ENCODE results near the gene GABRG3.

The GABRG3 gene

GRCh38 chr15:26970712-26971210, at the start of gene GABRG3:
GABRG3 (plus strand) TSS chr15:26971181.
- DNase-seq: no peak

DNA sequence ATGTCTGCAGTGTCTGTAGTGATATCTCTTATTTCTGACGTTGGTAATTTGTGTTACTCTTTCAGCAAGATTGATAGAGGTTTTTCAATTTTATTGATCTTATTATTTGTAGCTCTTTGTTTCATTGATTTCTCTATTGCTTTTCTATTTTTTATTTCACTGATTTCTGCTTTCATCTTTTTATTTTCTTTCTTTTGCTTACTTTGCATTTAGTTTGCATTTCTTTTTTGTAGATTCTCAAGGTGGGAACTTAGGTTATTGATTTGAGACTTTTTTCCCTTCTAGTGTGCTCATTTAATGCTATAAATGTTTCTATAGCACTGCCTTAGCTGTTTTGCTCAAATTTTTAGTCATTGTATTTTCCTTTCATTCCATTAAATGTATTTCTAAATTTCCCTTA, 49.5 kb upstream of the GABRG3 start:
- no peak for DNase-seq

DNA sequence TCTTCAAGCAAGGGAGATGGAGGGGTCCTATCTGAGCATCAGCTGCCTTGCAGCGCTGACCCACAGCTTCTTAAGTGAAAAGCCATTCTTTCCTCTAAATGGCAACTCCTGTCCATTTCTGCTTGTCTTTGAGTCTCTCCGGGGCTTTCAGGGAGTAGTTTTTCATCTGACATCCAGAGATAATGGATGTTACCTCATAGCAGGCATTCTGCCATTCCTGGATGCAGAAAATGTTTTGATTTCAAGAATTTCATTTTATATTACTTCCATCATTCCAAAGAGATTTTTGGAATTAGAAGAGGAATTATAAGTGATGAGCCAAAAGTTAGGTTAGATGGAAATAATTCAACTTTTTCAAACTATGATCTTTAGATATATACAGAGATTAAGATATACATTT, 44.9 kb upstream of the GABRG3 start:
- no peak for DNase-seq

DNA sequence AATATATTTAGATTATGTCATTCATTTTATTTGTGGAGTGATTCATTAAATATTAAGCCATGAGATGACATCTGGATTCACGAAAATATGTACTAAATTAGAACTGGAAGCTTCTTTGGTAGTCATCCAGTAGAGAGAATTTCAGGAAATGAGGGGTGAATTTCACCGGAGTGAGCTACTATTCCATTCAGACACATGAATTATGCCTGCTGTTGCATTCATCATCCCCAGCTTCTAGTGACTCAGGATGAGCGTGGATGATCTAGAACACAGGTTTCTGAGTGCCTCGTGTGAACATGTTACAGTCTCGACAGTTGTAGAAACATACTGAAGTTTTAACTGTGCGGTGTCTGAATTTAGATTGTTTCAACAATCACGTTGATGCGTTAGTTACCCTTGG, 42.9 kb upstream of the GABRG3 start:
- DNase-seq: no peak

GRCh38 chr15:26929588-26929987, 41.4 kb upstream of the GABRG3 start:
- DNase-seq: no peak

DNA sequence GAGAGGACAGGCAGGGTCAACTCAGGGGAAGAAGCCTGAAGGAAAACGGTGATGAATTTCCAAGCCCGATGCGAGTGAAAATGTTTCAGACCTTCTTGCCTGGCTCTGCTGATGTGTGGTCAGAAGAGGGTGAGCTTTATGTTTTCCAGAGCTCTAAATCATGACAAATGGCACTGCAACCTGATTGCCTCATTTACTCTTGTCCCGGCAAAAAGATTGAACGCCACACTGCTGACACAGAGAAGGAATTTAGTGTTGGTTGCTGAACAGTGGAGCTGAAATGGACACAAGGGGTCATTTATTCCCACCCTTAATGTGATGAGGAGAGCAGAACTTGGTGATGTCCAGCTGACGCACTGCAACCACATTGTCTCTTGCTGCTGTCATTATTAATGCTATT, 36.1 kb upstream of the GABRG3 start:
- no peak for DNase-seq

- DNase-seq: no peak
Measured at GRCh38 chr15:26935322-26935721, 35.7 kb upstream of the GABRG3 start.

DNA sequence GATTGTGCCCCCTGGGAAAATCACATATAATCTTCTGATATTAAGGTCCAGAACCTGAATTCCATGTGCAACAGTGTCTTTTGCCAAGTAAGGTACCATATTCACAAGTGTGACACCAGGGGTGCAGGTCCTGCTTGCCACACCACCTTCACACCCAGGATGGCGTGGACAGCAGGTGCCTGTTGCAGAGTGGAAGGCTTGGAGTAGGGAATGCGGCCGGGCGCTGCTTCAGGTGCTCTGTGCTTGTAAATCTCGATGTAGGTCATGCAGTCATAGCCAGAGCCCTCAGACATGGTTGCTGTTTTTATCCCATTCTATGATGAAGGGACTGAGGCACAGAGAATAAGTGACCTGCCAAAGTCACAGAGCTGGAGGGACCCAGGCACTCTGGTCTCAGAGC, 34.5 kb upstream of the GABRG3 start:
- DNase-seq: no peak

GRCh38 chr15:26937134-26937533, 33.8 kb upstream of the GABRG3 start:
- DNase-seq: no peak

DNA sequence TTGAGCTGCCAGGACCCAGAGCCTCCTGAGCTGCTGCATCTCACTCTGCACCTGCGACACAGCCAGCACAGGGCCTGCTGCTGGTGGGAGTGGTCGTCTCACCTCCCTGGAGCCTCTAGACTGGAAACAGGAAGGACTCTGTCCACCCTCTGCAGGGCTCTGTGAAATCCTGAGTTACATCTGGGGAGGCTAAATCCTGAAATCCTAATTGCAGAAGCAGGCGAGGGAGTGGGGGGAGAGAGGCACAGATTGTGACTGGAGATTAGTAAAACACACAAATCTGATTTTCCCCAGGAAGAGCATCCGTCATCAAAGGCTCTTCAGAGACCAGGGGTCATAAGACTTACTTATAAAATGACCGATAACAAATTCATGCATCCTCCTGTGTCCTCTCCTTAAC, 31.6 kb upstream of the GABRG3 start:
- DNase-seq: no peak

DNA sequence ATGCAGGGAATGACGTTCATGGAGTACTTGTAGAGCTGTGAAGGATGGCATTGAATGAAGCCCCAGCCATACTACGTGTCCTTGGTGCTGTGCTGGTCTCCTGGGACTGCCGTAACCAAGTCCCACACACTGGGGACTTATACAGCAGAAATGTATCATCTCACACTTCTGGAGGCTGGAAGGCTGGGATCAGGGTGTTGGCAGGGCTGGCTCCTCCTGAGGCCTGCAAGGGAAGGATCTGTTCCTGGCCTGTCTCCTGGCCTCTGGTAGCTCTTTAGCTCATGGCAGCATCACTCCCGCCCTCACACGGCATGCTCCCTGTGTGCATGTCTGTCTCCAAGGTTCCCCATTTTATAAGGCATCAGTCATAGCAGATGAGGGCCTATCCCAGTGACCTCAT, 29.5 kb upstream of the GABRG3 start:
- no peak for DNase-seq

GRCh38 chr15:26943866-26944265, 27.1 kb upstream of the GABRG3 start:
- no peak for DNase-seq

GRCh38 chr15:26945046-26945445, 25.9 kb upstream of the GABRG3 start:
- DNase-seq: no peak

GRCh38 chr15:26950001-26950400, 21.0 kb upstream of the GABRG3 start:
- no peak for DNase-seq

GRCh38 chr15:26954403-26954802, 16.6 kb upstream of the GABRG3 start:
- no peak for DNase-seq

GRCh38 chr15:26967719-26968269, 3.2 kb upstream of the GABRG3 start:
- DNase-seq: no peak

- DNase-seq: no peak
Measured at GRCh38 chr15:26968806-26969205, 2.2 kb upstream of the GABRG3 start.

GRCh38 chr15:26971271-26972018, 464 bp downstream of the GABRG3 start:
- no peak for DNase-seq

- DNase-seq: no peak
Measured at GRCh38 chr15:26972636-26973035, 1.7 kb downstream of the GABRG3 start.

DNA sequence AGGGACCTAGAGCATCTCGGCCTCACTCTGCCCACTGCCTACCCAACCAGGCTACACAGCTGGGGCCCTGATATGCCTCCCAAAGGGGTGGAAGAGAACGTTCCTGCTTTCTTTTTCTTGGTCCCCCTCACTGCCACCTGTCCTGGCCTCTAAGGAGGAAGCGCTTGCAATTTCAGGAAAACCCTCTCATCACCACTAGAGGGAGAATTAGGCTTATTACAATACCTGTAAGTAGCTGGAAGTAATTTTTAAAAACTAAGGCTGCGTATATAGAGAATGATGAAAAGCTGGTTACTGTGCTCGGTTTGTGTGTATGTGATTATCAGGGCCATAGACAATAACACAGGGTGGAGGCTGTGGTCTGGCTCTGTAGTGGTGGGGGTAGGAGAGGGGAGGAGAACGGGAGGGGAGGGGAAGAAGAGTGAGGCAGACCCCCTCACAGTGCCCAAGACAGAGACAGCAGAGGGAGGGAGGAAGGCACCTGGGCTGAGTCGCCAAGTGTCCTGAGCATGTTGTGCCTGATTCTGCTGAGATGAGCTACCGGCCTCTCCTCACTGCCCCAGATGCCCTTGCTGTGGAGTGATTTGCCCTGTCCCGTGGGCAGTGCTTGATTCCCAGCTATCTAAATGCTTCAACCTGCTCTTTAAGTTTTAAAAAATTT, 3.3 kb downstream of the GABRG3 start:
- no peak for DNase-seq

DNA sequence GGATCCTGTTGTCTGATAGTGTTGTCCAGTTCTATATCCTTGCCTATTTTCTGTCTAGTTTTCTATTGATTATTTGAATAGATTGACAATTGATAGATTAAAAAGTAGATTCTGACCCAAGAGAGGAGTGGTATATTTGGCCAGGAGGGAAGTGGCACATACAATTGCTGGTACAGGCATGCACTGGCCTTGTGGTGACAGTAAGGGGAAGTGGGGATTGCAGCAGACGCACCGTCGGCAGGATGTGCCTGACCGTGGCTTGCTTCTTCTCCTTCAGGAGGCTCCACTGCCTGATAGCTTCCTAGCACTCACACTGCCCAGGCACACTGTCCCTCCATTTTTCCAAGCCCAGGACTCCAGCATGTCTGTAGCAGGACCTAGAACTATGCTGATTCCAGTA, 10.5 kb downstream of the GABRG3 start:
- no peak for DNase-seq

DNA sequence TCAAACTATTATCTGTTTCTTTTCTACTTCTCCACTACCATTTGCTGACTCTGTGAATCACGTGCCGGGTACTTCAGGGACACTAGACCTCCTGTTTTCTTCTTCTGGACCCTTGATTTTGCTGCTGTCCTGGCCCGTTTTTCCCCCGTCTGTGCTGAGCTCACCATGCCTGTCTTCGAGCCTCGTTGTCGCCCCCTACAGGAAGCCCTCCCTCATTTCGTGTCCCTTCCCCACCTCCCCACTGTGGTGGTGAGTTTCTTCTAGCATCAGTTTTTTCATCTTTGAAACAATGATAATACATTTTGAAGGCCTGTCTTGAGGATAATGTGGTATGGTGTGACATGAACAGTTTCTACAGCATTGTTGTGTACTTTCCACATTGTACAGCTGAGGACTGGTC, 12.8 kb downstream of the GABRG3 start:
- no peak for DNase-seq

- DNase-seq: no peak
Measured at GRCh38 chr15:26985050-26985449, 14.1 kb downstream of the GABRG3 start.

DNA sequence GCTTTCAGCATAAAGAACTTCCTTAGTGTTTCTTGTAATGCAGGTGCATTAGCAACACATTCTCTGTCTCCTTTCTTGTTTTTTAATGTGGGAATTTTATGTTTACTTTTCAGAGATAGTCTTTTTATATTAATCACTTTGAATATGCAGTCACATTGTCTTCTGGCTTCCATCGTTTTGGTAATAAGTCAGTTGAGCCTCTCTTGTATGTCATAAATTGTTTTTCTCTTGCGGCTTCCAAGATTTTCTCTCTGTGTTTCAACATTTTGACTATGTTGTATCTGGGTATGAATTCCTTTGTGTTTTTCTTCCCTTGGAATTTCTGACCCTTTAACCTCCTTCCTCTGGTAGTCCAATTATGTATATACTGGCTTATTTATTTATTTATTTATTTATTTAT, 25.3 kb downstream of the GABRG3 start:
- no peak for DNase-seq

Measured in activated naive CD4-positive, alpha-beta T cell (primary cell).